K562 (cell line): ENCODE data around the gene GEMIN2. TPM values are rescaled to one million over a fixed set of nuclear protein-coding genes. Genes with fewer than 3 reads are reported as not detected.

Experiments
- ATAC-seq: fragments of 200-7000 bp; cut with Tn5 transposase; 3 replicates; pipeline ENCODE4 v1.9.1; 2020; ENCODE audit warnings: moderate library complexity
- BruUV-seq: library from RNA; stranded (reverse); fragments of 400-500 nt; replicated peaks from 2 replicates; lab custom pipeline; 2021; lab: Mats Ljungman, UMichigan
- CTCF ChIA-PET: fragments of 300-600 bp; formaldehyde crosslinking; extraction: SDS; loops from one replicate; lab custom pipeline; 2021; ENCODE audit warnings: low intra/inter-chr PET ratio; lab: Yijun Ruan, JAX
- POLR2A ChIA-PET: fragments of 300-600, 350-650 bp; sonication (Branson Sonifier 250); formaldehyde crosslinking; extraction: SDS; loops from one replicate; lab custom pipeline; 2021; ENCODE audit warnings: antibody characterized with exemption, inconsistent platforms; lab: Yijun Ruan, JAX
- DNase-seq, 4 experiments: peaks; one replicate each; pipeline versions ENCODE4 v3.0.0 to v3.0.0-alpha.2; 2011 to 2018; ENCODE audit warnings: low spot score in 3 of 4, mixed read lengths in 3 of 4; ENCODE audit errors: extremely low read depth in 1 of 4
- FAIRE-seq: peaks from 2 replicates; lab custom pipeline; 2011; peaks lifted over from hg19 to GRCh38; lab: Jason Lieb, UNC
- H2AFZ ChIP-seq: 2 replicates; pipeline ENCODE4 v1.6.0; 2011; ENCODE audit warnings: low read depth, low read length, control low read depth, inconsistent platforms
- H3K27ac ChIP-seq: fragments of 200-600 bp; 3 replicates; pipeline ENCODE4 v1.8.0; 2011; ENCODE audit warnings: low read depth, mild to moderate bottlenecking, control low read depth, inconsistent platforms, low read length, moderate library complexity, mixed read lengths; ENCODE audit errors: extremely low read depth
- H3K27me3 ChIP-seq, 2 experiments: fragments of 300-600 bp in 1 of 2; 2 replicates in 1 of 2; 3 replicates in 1 of 2; pipeline versions ENCODE4 v1.6.0 to v1.8.0; 2011; ENCODE audit warnings: inconsistent platforms in 2 of 2, low read length in 2 of 2, mild to moderate bottlenecking in 1 of 2, mixed read lengths in 1 of 2, moderate library complexity in 1 of 2; ENCODE audit not compliant: control insufficient read depth in 2 of 2, insufficient read depth in 2 of 2
- H3K36me3 ChIP-seq: fragments of 300-600 bp; 3 replicates; pipeline ENCODE4 v1.8.0; 2011; ENCODE audit warnings: mild to moderate bottlenecking, low read length, inconsistent platforms; ENCODE audit not compliant: control insufficient read depth, insufficient read depth
- H3K4me1 ChIP-seq, 2 experiments: fragments of 200-600 bp in 1 of 2; replicated peaks in 1 of 2; 2 replicates in 1 of 2; 3 replicates in 1 of 2; pipeline versions ENCODE4 v1.5.1 to v1.8.0; 2011; ENCODE audit warnings: inconsistent platforms in 2 of 2, low read length in 2 of 2, mild to moderate bottlenecking in 1 of 2, mixed read lengths in 1 of 2, moderate library complexity in 1 of 2; ENCODE audit not compliant: control insufficient read depth in 2 of 2, insufficient read depth in 2 of 2
- H3K4me2 ChIP-seq: 2 replicates; pipeline ENCODE4 v1.6.1; 2011; ENCODE audit warnings: low read length, control low read depth, inconsistent platforms, mixed read lengths; ENCODE audit not compliant: insufficient read depth
- H3K4me3 ChIP-seq: fragments of 200-600 bp; sonication (generic), shearing (Covaris generic); 2 replicates; pipeline ENCODE4 v1.5.1; 2016; ENCODE audit warnings: control low read depth, inconsistent platforms
- H3K79me2 ChIP-seq: fragments of 200-600 bp; 3 replicates; pipeline ENCODE4 v1.8.0; 2011; ENCODE audit warnings: low read length, inconsistent platforms; ENCODE audit not compliant: control insufficient read depth, insufficient read depth
- H3K9ac ChIP-seq, 2 experiments: 2 replicates each; pipeline versions ENCODE4 v1.6.0 to v1.6.1; 2011; ENCODE audit warnings: low read depth in 2 of 2, low read length in 2 of 2, control low read depth in 1 of 2, inconsistent platforms in 1 of 2, mild to moderate bottlenecking in 1 of 2, mixed read lengths in 1 of 2; ENCODE audit not compliant: insufficient read depth in 1 of 2
- H3K9me1 ChIP-seq: one replicate; pipeline ENCODE4 v1.6.0; 2011; ENCODE audit warnings: inconsistent platforms, mild to moderate bottlenecking, low read length, moderate library complexity; ENCODE audit not compliant: control insufficient read depth, insufficient read depth
- H3K9me3 ChIP-seq: replicated peaks from 2 replicates; pipeline ENCODE4 v1.5.1; 2011; ENCODE audit warnings: low read depth, low read length, inconsistent platforms; ENCODE audit not compliant: control insufficient read depth, insufficient read depth
- H4K20me1 ChIP-seq: replicated peaks from 2 replicates; pipeline ENCODE4 v1.6.1; 2011; ENCODE audit warnings: low read length, inconsistent platforms, mixed read lengths; ENCODE audit not compliant: control insufficient read depth, insufficient read depth
- ARNT ChIP-seq, 2 experiments: fragments of 450-650 bp; IDR thresholded peaks; 2 replicates each; pipeline ENCODE4 v1.6.1; 2016; ENCODE audit warnings: mild to moderate bottlenecking in 1 of 2
- EP300 ChIP-seq: IDR thresholded peaks from 2 replicates; pipeline ENCODE4 v1.6.1; 2012; ENCODE audit warnings: low read length, improper control_type of control experiment
- ESRRA ChIP-seq: fragments of 450-650 bp; IDR thresholded peaks from 2 replicates; pipeline ENCODE4 v1.6.1; 2014; ENCODE audit warnings: low read depth, mild to moderate bottlenecking, moderate library complexity, borderline replicate concordance
- ETV1 ChIP-seq: fragments of 450-650 bp; conservative IDR thresholded peaks from 2 replicates; pipeline ENCODE4 v1.6.1; 2016; ENCODE audit warnings: missing genetic modification characterization, control low read depth, low read depth, missing compliant biosample characterization
- IRF2 ChIP-seq: sonication (generic); formaldehyde crosslinking; IDR thresholded peaks from 2 replicates; pipeline ENCODE4 v1.8.1; 2022; ENCODE audit warnings: mild to moderate bottlenecking, missing genetic modification reagents
- MLLT1 ChIP-seq, 2 experiments: fragments of 450-650 bp; IDR thresholded peaks; 2 replicates each; pipeline ENCODE4 v1.6.1; 2016
- MTA2 ChIP-seq: fragments of 450-650 bp; IDR thresholded peaks from 2 replicates; pipeline ENCODE4 v1.6.1; 2016; ENCODE audit warnings: low read depth
- NFATC3 ChIP-seq: fragments of 450-650 bp; IDR thresholded peaks from 2 replicates; pipeline ENCODE4 v1.6.1; 2017; ENCODE audit warnings: mild to moderate bottlenecking
- PCBP2 ChIP-seq: fragments of 200-400 bp; formaldehyde crosslinking; IDR thresholded peaks from 2 replicates; pipeline ENCODE4 v1.6.1; 2018; ENCODE audit warnings: low read length, low read depth, mild to moderate bottlenecking, moderate library complexity; ENCODE audit not compliant: poor library complexity, severe bottlenecking
- RCOR1 ChIP-seq, 2 experiments: IDR thresholded peaks; 2 replicates each; pipeline ENCODE4 v1.6.1; 2012; ENCODE audit warnings: low read depth in 2 of 2, low read length in 2 of 2, borderline replicate concordance in 1 of 2, improper control_type of control experiment in 1 of 2
- SAFB2 ChIP-seq: fragments of 200-400 bp; formaldehyde crosslinking; IDR thresholded peaks from 2 replicates; pipeline ENCODE4 v1.6.1; 2018; ENCODE audit warnings: borderline replicate concordance, low read length, low read depth, moderate library complexity; ENCODE audit not compliant: severe bottlenecking
- SMARCA5 ChIP-seq: fragments of 450-650 bp; IDR thresholded peaks from 2 replicates; pipeline ENCODE4 v1.6.1; 2016
- TEAD1 ChIP-seq, 2 experiments: fragments of 450-650 bp in 1 of 2; sonication (generic) in 1 of 2; formaldehyde crosslinking; IDR thresholded peaks; 2 replicates each; pipeline versions ENCODE4 v1.4.0 to v1.8.0; 2020 to 2022; ENCODE audit warnings: mild to moderate bottlenecking in 2 of 2, missing genetic modification reagents in 1 of 2
- TOE1 ChIP-seq, 2 experiments: fragments of 450-650 bp in 1 of 2; sonication (generic) in 1 of 2; formaldehyde crosslinking in 1 of 2; IDR thresholded peaks; 2 replicates each; pipeline versions ENCODE4 v1.7.1 to v1.8.0; 2016 to 2022; ENCODE audit warnings: borderline replicate concordance in 2 of 2, mild to moderate bottlenecking in 2 of 2, antibody characterized with exemption in 1 of 2, inconsistent platforms in 1 of 2, low read depth in 1 of 2, missing genetic modification reagents in 1 of 2, moderate library complexity in 1 of 2
- ZBTB2 ChIP-seq: fragments of 450-650 bp; IDR thresholded peaks from 2 replicates; pipeline ENCODE4 v1.6.1; 2016; ENCODE audit warnings: antibody characterized with exemption
- ZHX1 ChIP-seq: fragments of 150-350 bp; conservative IDR thresholded peaks from 2 replicates; pipeline ENCODE4 v1.6.1; 2014; ENCODE audit warnings: low read length
- ZNF511 ChIP-seq: sonication (generic); formaldehyde crosslinking; IDR thresholded peaks from 2 replicates; pipeline ENCODE4 v1.8.0; 2022; ENCODE audit warnings: mild to moderate bottlenecking, missing genetic modification reagents
- WGBS: fragments of 100-300 bp; shearing (Covaris generic); methylation state at CpG from one replicate; pipeline ENCODE4 v1.1.6; 2016; ENCODE audit warnings: low coverage, mixed read lengths; ENCODE audit not compliant: insufficient coverage; ENCODE audit errors: missing lambda C conversion rate; 5-methylcytosine and 5-hydroxymethylcytosine counted together
- in situ Hi-C: fragments of 300-500 bp; cut with MboI; formaldehyde crosslinking; loops from 4 replicates; pipeline ENCODE4 v1.15.0; 2018; ENCODE audit warnings: inconsistent platforms, mixed read lengths
- intact Hi-C: fragments of 100-400 bp; cut with micrococcal nuclease; formaldehyde crosslinking; loops from 2 replicates; pipeline ENCODE4 v1.14.2; 2022
- polyA plus RNA-seq, 8 experiments: library from polyadenylated mRNA; depleted of rRNA in 4 of 8; stranded (reverse) in 5 of 8; unstranded in 3 of 8; fragments of >200 nt; fragmentation: Nextera tagmentation in 2 of 8; fragmentation: Illumina TruSeq in 1 of 8; extraction: Ambion mirVana in 2 of 8; extraction: Trizol in 1 of 8; gene quantifications; 2 replicates each; pipeline versions ENCODE4 v1.2.1 to v1.2.3, GENCODE V29; 2011 to 2014; ENCODE audit warnings: inconsistent platforms in 1 of 8, missing spikeins in 1 of 8
- total RNA-seq, 7 experiments: library from RNA; depleted of rRNA in 6 of 7; stranded (reverse); fragments of >200 nt in 6 of 7; fragmentation: Illumina TruSeq in 2 of 7; extraction: Trizol in 2 of 7; gene quantifications; 2 replicates each; pipeline versions ENCODE4 v1.2.1 to v1.2.3, GENCODE V29; 2011 to 2021; ENCODE audit warnings: low replicate concordance in 1 of 7

GEMIN2 gene
- total and polyA plus RNA-seq, 9 of the 15 experiments (the other 6 are each of a cell fraction or from before 2014, with no cell fraction given): 23.0 to 87.6 (median 45.5) TPM

- Histone ChIP-seq H3K4me2 (no peak overlapping the region), H3K9me1 (no peaks in the 10 kb centered on the region), H3K27me3 (no peaks in the 10 kb centered on the region), H2AFZ (no peak overlapping the region), H3K4me1 (peaks cover under 1 to 2% of the 10 kb centered on the region in 2 experiments; a peak in 4 of 5 replicates), H4K20me1 (no peaks in the 10 kb centered on the region), H3K4me3 (no peak overlapping the region), H3K27ac (no peak overlapping the region), H3K36me3 (peaks cover 83% of the 10 kb centered on the region), H3K79me2 (peaks cover 40% of the 10 kb centered on the region), H3K9me3 (no peaks in the 10 kb centered on the region), H3K9ac (no peak overlapping the region)
- in situ Hi-C loops (no loop called here), intact Hi-C loops (loop anchor here (10.0 kb wide), 1 partner anchor 86 kb away; no protein-coding TSS in a partner anchor)
- 80% methylated on average over 6 of the region's 6 CpGs for WGBS
- no peak for FAIRE-seq
- ATAC-seq: no peak
- ChIA-PET POLR2A (interaction anchor here (0.8 to 1.0 kb wide), 2 partner anchors 10 to 65 kb away, joined by 3 to 4 read pairs; no protein-coding TSS in a partner anchor), CTCF (no interaction called here)
- no peak for DNase-seq
- no TSS peak for BruUV-seq
- TF ChIP-seq PCBP2: no peak
- no peak for TF ChIP-seq ETV1 (tag)
- no peak for TF ChIP-seq MLLT1 (IDR thresholded peaks at IDR 0.05)
- no peak for TF ChIP-seq TOE1 (IDR thresholded peaks at IDR 0.05; ENCODE audit: borderline replicate concordance)
- no peak for TF ChIP-seq TOE1 (CRISPR knock-in tag; IDR thresholded peaks at IDR 0.05; ENCODE audit: borderline replicate concordance, low read depth)
- no peak for TF ChIP-seq ZBTB2
- TF ChIP-seq SAFB2: no peak
- TF ChIP-seq ZNF511 (CRISPR knock-in tag): no peak
- TF ChIP-seq NFATC3: no peak
- no peak for TF ChIP-seq ESRRA
- TF ChIP-seq ZHX1: no peak
- TF ChIP-seq EP300: no peak
- TF ChIP-seq IRF2 (CRISPR knock-in tag): no peak
- TF ChIP-seq MTA2: no peak
- TF ChIP-seq SMARCA5: no peak
- TF ChIP-seq TEAD1 (CRISPR knock-in tag; IDR thresholded peaks at IDR 0.05): no peak
- no peak for TF ChIP-seq RCOR1 (IDR thresholded peaks at IDR 0.05; ENCODE audit: borderline replicate concordance in 1 of 2, low read depth in 2 of 2, low read length in 2 of 2)
- TF ChIP-seq ARNT (IDR thresholded peaks at IDR 0.05): no peak
Measured at GRCh38 chr14:39179042-39179441, 64.9 kb downstream of the GEMIN2 start.
